Endothelial cell of umbilical vein (primary cell): ENCODE results near the gene CHRND. TPM values are rescaled to one million over a fixed set of nuclear protein-coding genes. Genes with fewer than 3 reads are reported as not detected.

Experiments
- BruUV-seq: library from RNA; stranded (reverse); fragments of 400-500 nt; replicated peaks from 2 replicates; lab custom pipeline; 2021; lab: Mats Ljungman, UMichigan
- CTCF ChIA-PET: fragments of 300-600, 350-600 bp; sonication (Branson Sonifier 250); formaldehyde crosslinking; loops from one replicate; lab custom pipeline; 2021; ENCODE audit warnings: antibody characterized with exemption, inconsistent platforms; lab: Charles Lee
- POLR2A ChIA-PET: fragments of 300-600, 350-600 bp; sonication (Branson Sonifier 250); formaldehyde crosslinking; loops from one replicate; lab custom pipeline; 2021; ENCODE audit warnings: antibody characterized with exemption, inconsistent platforms; lab: Charles Lee
- DNase-seq: peaks from one replicate; pipeline ENCODE4 v3.0.0-alpha.2; 2011; ENCODE audit warnings: low read depth, low spot score
- FAIRE-seq: peaks from 2 replicates; lab custom pipeline; 2011; peaks lifted over from hg19 to GRCh38; lab: Jason Lieb, UNC
- H2AFZ ChIP-seq: 2 replicates; pipeline ENCODE4 v1.6.0; 2012; ENCODE audit warnings: low read depth, low read length, control low read depth, inconsistent platforms
- H3K27ac ChIP-seq: 2 replicates; pipeline ENCODE4 v1.5.1; 2011; ENCODE audit warnings: low read depth, mild to moderate bottlenecking, control low read depth, low read length, moderate library complexity; ENCODE audit not compliant: insufficient read depth
- H3K27me3 ChIP-seq, 2 experiments: 2 replicates each; pipeline versions ENCODE4 v1.6.0 to v1.6.1; 2011; ENCODE audit warnings: low read length in 2 of 2, mixed read lengths in 1 of 2; ENCODE audit not compliant: control insufficient read depth in 2 of 2, insufficient read depth in 2 of 2
- H3K36me3 ChIP-seq, 2 experiments: 2 replicates in 1 of 2; 3 replicates in 1 of 2; pipeline ENCODE4 v1.5.1; 2011; ENCODE audit warnings: low read length in 2 of 2, mild to moderate bottlenecking in 1 of 2, moderate library complexity in 1 of 2; ENCODE audit not compliant: control insufficient read depth in 2 of 2, insufficient read depth in 2 of 2; ENCODE audit errors: extremely low read depth in 1 of 2
- H3K4me1 ChIP-seq: 3 replicates; pipeline ENCODE4 v1.5.1; 2011; ENCODE audit warnings: mild to moderate bottlenecking, low read length; ENCODE audit not compliant: control insufficient read depth, insufficient read depth; ENCODE audit errors: extremely low read depth
- H3K4me2 ChIP-seq: 2 replicates; pipeline ENCODE4 v1.6.1; 2011; ENCODE audit warnings: low read length, control low read depth, mixed read lengths; ENCODE audit not compliant: insufficient read depth
- H3K4me3 ChIP-seq, 3 experiments: fragments of 200-600 bp in 1 of 3; sonication (generic), shearing (Covaris generic) in 1 of 3; replicated peaks in 1 of 3; 2 replicates each; pipeline ENCODE4 v1.5.1; 2011 to 2016; ENCODE audit warnings: control low read depth in 3 of 3, low read length in 3 of 3, mild to moderate bottlenecking in 2 of 3, inconsistent platforms in 1 of 3, low read depth in 1 of 3, moderate library complexity in 1 of 3; ENCODE audit not compliant: insufficient read depth in 1 of 3
- H3K79me2 ChIP-seq: 2 replicates; pipeline ENCODE4 v1.6.0; 2012; ENCODE audit warnings: low read length, inconsistent platforms; ENCODE audit not compliant: control insufficient read depth, insufficient read depth
- H3K9ac ChIP-seq: replicated peaks from 2 replicates; pipeline ENCODE3; 2011; ENCODE audit warnings: low read length, control low read depth; ENCODE audit not compliant: insufficient read depth; ENCODE audit errors: extremely low read depth
- H3K9me1 ChIP-seq: replicated peaks from 3 replicates; pipeline ENCODE4 v1.6.0; 2011; ENCODE audit warnings: mild to moderate bottlenecking, low read length; ENCODE audit not compliant: control insufficient read depth, insufficient read depth; ENCODE audit errors: extremely low read depth
- H3K9me3 ChIP-seq: replicated peaks from 2 replicates; pipeline ENCODE4 v1.5.1; 2012; ENCODE audit warnings: low read length, inconsistent platforms; ENCODE audit not compliant: control insufficient read depth, insufficient read depth
- H4K20me1 ChIP-seq: replicated peaks from 2 replicates; pipeline ENCODE3; 2011; ENCODE audit warnings: mild to moderate bottlenecking, low read length; ENCODE audit not compliant: control insufficient read depth, insufficient read depth; ENCODE audit errors: extremely low read depth
- CTCF ChIP-seq, 2 donors: IDR thresholded peaks; 1 replicate in 1 of 2; 2 replicates in 1 of 2; pipeline ENCODE4 v1.5.1; 2011; ENCODE audit warnings: low read length in 2 of 2, mild to moderate bottlenecking in 2 of 2, moderate library complexity in 2 of 2, control low read depth in 1 of 2, inconsistent platforms in 1 of 2, low read depth in 1 of 2; ENCODE audit not compliant: insufficient read depth in 1 of 2; ENCODE audit errors: extremely low read depth in 1 of 2
- EZH2 ChIP-seq: IDR thresholded peaks from 2 replicates; pipeline ENCODE4 v1.6.1; 2012; ENCODE audit warnings: borderline replicate concordance, low read depth, mild to moderate bottlenecking, moderate library complexity, low read length, inconsistent platforms; ENCODE audit not compliant: severe bottlenecking
- FOS ChIP-seq: IDR thresholded peaks from 2 replicates; pipeline ENCODE4 v1.6.1; 2011; ENCODE audit warnings: mild to moderate bottlenecking, low read length, moderate library complexity, borderline replicate concordance; ENCODE audit not compliant: insufficient read depth
- GATA2 ChIP-seq: IDR thresholded peaks from 2 replicates; pipeline ENCODE4 v1.7.0; 2011; ENCODE audit warnings: low read depth, mild to moderate bottlenecking, moderate library complexity, mixed read lengths, low read length; ENCODE audit not compliant: insufficient read length, insufficient read depth
- JUN ChIP-seq: IDR thresholded peaks from 2 replicates; pipeline ENCODE4 v1.6.1; 2011; ENCODE audit warnings: borderline replicate concordance, low read depth; ENCODE audit not compliant: insufficient read length, insufficient read depth
- MAX ChIP-seq: IDR thresholded peaks from 2 replicates; pipeline ENCODE4 v1.6.1; 2011; ENCODE audit not compliant: insufficient read depth, insufficient read length
- MYC ChIP-seq: IDR thresholded peaks from one replicate; pipeline ENCODE4 v1.6.1; 2011; ENCODE audit warnings: mild to moderate bottlenecking, low read depth, low read length
- POLR2A ChIP-seq: IDR thresholded peaks from 2 replicates; pipeline ENCODE4 v1.6.1; 2012; ENCODE audit warnings: low read depth, mild to moderate bottlenecking, control low read depth, low read length
- POLR2AphosphoS5 ChIP-seq: IDR thresholded peaks from 2 replicates; pipeline ENCODE4 v1.6.1; 2012; ENCODE audit warnings: low read depth, mild to moderate bottlenecking, control low read depth, low read length, moderate library complexity; ENCODE audit not compliant: insufficient read depth
- dilution Hi-C: fragments of 300-500 bp; cut with MboI; formaldehyde crosslinking; loops from one replicate; pipeline ENCODE4 v1.15.0; 2019; ENCODE audit warnings: low sequenced_read_pairs; ENCODE audit not compliant: extremely low pct_ligation_motif_present
- intact Hi-C: fragments of 100-400 bp; cut with micrococcal nuclease; formaldehyde crosslinking; loops from one replicate; pipeline ENCODE4 v1.10.0; 2022
- polyA plus RNA-seq, 4 experiments: library from polyadenylated mRNA; depleted of rRNA in 3 of 4; stranded (reverse) in 3 of 4; unstranded in 1 of 4; fragments of >200 nt; gene quantifications; 2 replicates each; pipeline versions ENCODE4 v1.2.1 to v1.2.3, GENCODE V29; 2011 to 2012; ENCODE audit warnings: missing spikeins in 1 of 4
- total RNA-seq: library from RNA; stranded (reverse); gene quantifications from 2 replicates; pipeline ENCODE4 v1.2.3, GENCODE V29; 2021

The CHRND gene
- total and polyA plus RNA-seq, 2 donors (not counting 3 experiments of a cell fraction or from before 2014, with no cell fraction given), result not detected

- no peaks in the 10 kb centered on the region for H3K4me1 ChIP-seq
- no peaks in the 10 kb centered on the region for H3K9me3 ChIP-seq
- no peak overlapping the region for H3K4me3 ChIP-seq
- intact Hi-C loops (no loop called here), dilution Hi-C loops (no loop called here)
- DNase-seq, result no peak
- no peaks in the 10 kb centered on the region for H3K36me3 ChIP-seq
- TF ChIP-seq POLR2A (no peak), EZH2 (peak; percentile 88)
- no peaks in the 10 kb centered on the region for H3K79me2 ChIP-seq
- FAIRE-seq, result no peak
- H4K20me1 ChIP-seq, result no peaks in the 10 kb centered on the region
- H3K4me2 ChIP-seq, result no peak overlapping the region
- no peaks in the 10 kb centered on the region for H3K9me1 ChIP-seq
- no TSS peak for BruUV-seq
- peaks cover 32 to 48% of the 10 kb centered on the region in 2 experiments for H3K27me3 ChIP-seq
- ChIA-PET POLR2A (no interaction called here), CTCF (no interaction called here)
- H3K27ac ChIP-seq, result no peak overlapping the region
- H2AFZ ChIP-seq, result no peak overlapping the region
- H3K9ac ChIP-seq, result no peak overlapping the region
These were observed 40.0 kb upstream of the CHRND start for GRCh38 chr2:232485757-232486557.

GRCh38 chr2:232486558-232487384 is 39.2 kb upstream of the CHRND start:
- ChIA-PET CTCF (no interaction called here), POLR2A (no interaction called here)
- Histone ChIP-seq H4K20me1 (no peaks in the 10 kb centered on the region), H3K4me2 (no peak overlapping the region), H3K9ac (no peak overlapping the region), H3K9me3 (no peaks in the 10 kb centered on the region), H3K36me3 (no peaks in the 10 kb centered on the region), H3K4me3 (no peak overlapping the region), H3K79me2 (no peaks in the 10 kb centered on the region), H2AFZ (no peak overlapping the region), H3K27ac (no peak overlapping the region), H3K9me1 (no peaks in the 10 kb centered on the region), H3K27me3 (peaks cover 32 to 48% of the 10 kb centered on the region in 2 experiments), H3K4me1 (no peaks in the 10 kb centered on the region)
- FAIRE-seq (no peak), DNase-seq (no peak)
- dilution Hi-C loops, result no loop called here
- TF ChIP-seq CTCF (IDR thresholded peaks at IDR 0.05; ENCODE audit: extremely low read depth in 1 of 2, insufficient read depth in 1 of 2, low read depth in 1 of 2, low read length in 2 of 2), result no peak
- no peak for TF ChIP-seq FOS
- TF ChIP-seq POLR2A, result no peak
- no peak for TF ChIP-seq MYC
- TF ChIP-seq JUN, result no peak
- TF ChIP-seq EZH2, result no peak
- TF ChIP-seq POLR2AphosphoS5, result no peak
- TF ChIP-seq MAX, result no peak
- no peak for TF ChIP-seq GATA2
- intact Hi-C loops, result no loop called here
- no TSS peak for BruUV-seq
